GM23248 (cell line): ENCODE results near the gene DISP2. TPM values are rescaled to one million over a fixed set of nuclear protein-coding genes. Genes with fewer than 3 reads are reported as not detected.

Experiments
- DNase-seq: peaks from one replicate; pipeline ENCODE4 v3.0.0-alpha.2; 2015
- H2AFZ ChIP-seq: fragments of 200-600 bp; sonication (generic); 2 replicates; pipeline ENCODE4 v1.6.1; 2016; ENCODE audit warnings: antibody characterized with exemption
- H3F3A ChIP-seq: fragments of 200-600 bp; sonication (generic); 2 replicates; pipeline ENCODE4 v1.6.1; 2016; ENCODE audit warnings: mild to moderate bottlenecking, antibody characterized with exemption, mixed run types; ENCODE audit not compliant: insufficient read depth
- H3K27ac ChIP-seq: fragments of 200-600 bp; sonication (generic); 2 replicates; pipeline ENCODE4 v1.5.1; 2016; ENCODE audit warnings: mild to moderate bottlenecking
- H3K27me3 ChIP-seq: fragments of 200-600 bp; sonication (generic); replicated peaks from 2 replicates; pipeline ENCODE4 v1.6.1; 2016; ENCODE audit warnings: mild to moderate bottlenecking; ENCODE audit not compliant: insufficient read depth
- H3K36me3 ChIP-seq: fragments of 200-600 bp; sonication (generic); 2 replicates; pipeline ENCODE4 v1.6.1; 2016; ENCODE audit warnings: low read depth, mild to moderate bottlenecking
- H3K4me1 ChIP-seq: fragments of 200-600 bp; sonication (generic); 2 replicates; pipeline ENCODE4 v1.6.1; 2016; ENCODE audit warnings: mild to moderate bottlenecking; ENCODE audit not compliant: insufficient read depth
- H3K4me2 ChIP-seq: fragments of 200-600 bp; sonication (generic); one replicate; pipeline ENCODE4 v1.6.1; 2016; ENCODE audit warnings: mild to moderate bottlenecking; ENCODE audit not compliant: unreplicated experiment
- H3K4me3 ChIP-seq: fragments of 200-600 bp; sonication (generic); 2 replicates; pipeline ENCODE4 v1.5.1; 2016; ENCODE audit warnings: mild to moderate bottlenecking
- H3K79me2 ChIP-seq: fragments of 200-600 bp; sonication (generic); 2 replicates; pipeline ENCODE4 v1.6.1; 2016; ENCODE audit warnings: mild to moderate bottlenecking; ENCODE audit not compliant: insufficient read depth
- H3K9ac ChIP-seq: fragments of 200-600 bp; sonication (generic); 2 replicates; pipeline ENCODE4 v1.6.1; 2016; ENCODE audit warnings: mild to moderate bottlenecking
- H3K9me2 ChIP-seq: fragments of 200-600 bp; sonication (generic); 2 replicates; pipeline ENCODE4 v1.6.1; 2016; ENCODE audit warnings: mixed run types, mild to moderate bottlenecking, moderate library complexity; ENCODE audit not compliant: insufficient read depth
- H3K9me3 ChIP-seq: fragments of 200-600 bp; sonication (generic); one replicate; pipeline ENCODE4 v1.6.1; 2017; ENCODE audit warnings: low read depth
- H4K20me1 ChIP-seq: fragments of 200-600 bp; sonication (generic); 2 replicates; pipeline ENCODE4 v1.6.0; 2016; ENCODE audit not compliant: insufficient read depth
- EZH2 ChIP-seq: fragments of 200-600 bp; sonication (generic); IDR thresholded peaks from 2 replicates; pipeline ENCODE4 v1.6.1; 2018; ENCODE audit warnings: antibody characterized with exemption, mild to moderate bottlenecking; ENCODE audit not compliant: insufficient read depth, poor library complexity, severe bottlenecking
- EZH2phosphoT487 ChIP-seq: fragments of 200-600 bp; sonication (generic); IDR thresholded peaks from 2 replicates; pipeline ENCODE4 v1.6.1; 2018; ENCODE audit warnings: antibody characterized with exemption, moderate library complexity, mild to moderate bottlenecking, low read depth; ENCODE audit not compliant: insufficient read depth
- WGBS, 2 experiments: methylation state at CpG; one replicate each; pipeline ENCODE4 v1.1.6; 2015 to 2017; ENCODE audit warnings: low lambda C conversion rate in 2 of 2, low coverage in 1 of 2; ENCODE audit errors: missing lambda C conversion rate in 2 of 2; 5-methylcytosine and 5-hydroxymethylcytosine counted together
- in situ Hi-C: fragments of 300-500 bp; cut with MboI; formaldehyde crosslinking; loops from 2 replicates; pipeline ENCODE4 v1.15.0; 2020
- polyA plus RNA-seq: library from polyadenylated mRNA; unstranded; fragments of >200 nt; fragmentation: Nextera tagmentation; extraction: Ambion mirVana; gene quantifications from 2 replicates; pipeline ENCODE4 v1.2.1, GENCODE V29; 2016
- total RNA-seq: library from RNA; depleted of rRNA; stranded (reverse); fragments of >200 nt; shearing (Covaris generic); gene quantifications from 2 replicates; pipeline ENCODE4 v1.2.3, GENCODE V29; 2014

Gene DISP2
- total and polyA plus RNA-seq, 2 experiments from 2014 or later, result 0.11 to 0.51 TPM

DNA sequence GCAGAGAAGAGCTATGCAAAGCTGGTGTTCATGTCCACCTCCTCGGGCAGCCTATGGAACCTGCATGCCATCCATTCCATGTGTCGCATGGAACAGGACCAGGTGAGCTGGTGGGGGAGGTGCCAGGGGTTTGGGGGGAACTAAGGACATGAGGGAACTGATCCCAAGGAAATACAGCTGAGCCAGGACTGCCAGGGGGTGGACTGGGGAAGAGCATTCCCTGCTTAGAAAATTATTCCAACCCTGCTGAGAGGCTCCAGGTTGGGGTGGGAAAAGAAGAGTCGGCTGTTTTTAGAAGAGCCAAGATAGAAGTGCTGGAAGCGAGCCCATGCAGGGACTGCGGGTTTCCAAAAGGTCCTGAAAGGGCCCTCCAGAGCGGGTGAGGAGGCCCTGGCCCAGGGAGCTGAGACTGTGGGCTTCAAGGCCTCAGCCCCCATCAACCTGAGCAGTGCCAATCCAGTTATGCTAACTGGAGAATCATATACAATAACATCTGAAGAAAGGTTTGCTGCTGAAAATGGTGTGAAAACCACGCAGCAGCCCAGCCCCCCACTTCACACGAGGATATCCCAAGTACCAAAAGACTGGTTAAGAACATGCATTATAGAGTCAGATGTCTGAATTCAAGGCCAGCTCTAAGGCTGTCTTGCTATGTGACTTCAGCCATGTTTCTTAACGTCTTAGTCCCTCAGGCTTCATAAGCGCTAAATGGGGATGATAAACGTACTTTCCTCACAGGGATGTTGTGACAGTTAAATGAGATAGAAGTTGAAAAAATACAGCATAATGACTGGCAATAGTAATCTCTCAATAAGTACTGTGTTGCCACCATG is 7.8 kb downstream of the DISP2 start:
- no peaks in the 10 kb centered on the region; the same call in 1 of the 2 replicates for H3K27me3 ChIP-seq
- no peak overlapping the region for H3K9ac ChIP-seq
- WGBS, 2 experiments, result 64% methylated on average over 11 of the region's 11 CpGs
- no peaks in the 10 kb centered on the region for H3F3A ChIP-seq
- H3K4me1 ChIP-seq, result no peaks in the 10 kb centered on the region
- H3K9me3 ChIP-seq, result no peaks in the 10 kb centered on the region
- in situ Hi-C loops, result no loop called here
- no peaks in the 10 kb centered on the region for H3K9me2 ChIP-seq
- H4K20me1 ChIP-seq, result no peaks in the 10 kb centered on the region
- H3K4me3 ChIP-seq, result no peak overlapping the region
- H3K27ac ChIP-seq, result no peak overlapping the region
- no peaks in the 10 kb centered on the region for H3K79me2 ChIP-seq
- no peak for DNase-seq
- TF ChIP-seq EZH2 (no peak), EZH2phosphoT487 (no peak)
- H2AFZ ChIP-seq, result no peak overlapping the region
- no peak overlapping the region for H3K4me2 ChIP-seq
- H3K36me3 ChIP-seq, result no peaks in the 10 kb centered on the region

- Histone ChIP-seq H3K79me2 (no peaks in the 10 kb centered on the region), H3K9me3 (no peaks in the 10 kb centered on the region), H3K36me3 (no peaks in the 10 kb centered on the region), H3K27ac (no peak overlapping the region), H3F3A (no peaks in the 10 kb centered on the region), H2AFZ (no peak overlapping the region), H4K20me1 (no peaks in the 10 kb centered on the region), H3K9ac (no peak overlapping the region), H3K4me3 (no peak overlapping the region), H3K4me2 (no peak overlapping the region), H3K9me2 (no peaks in the 10 kb centered on the region), H3K4me1 (no peaks in the 10 kb centered on the region), H3K27me3 (no peaks in the 10 kb centered on the region; the same call in 1 of the 2 replicates)
- no peak for DNase-seq
- in situ Hi-C loops, result no loop called here
- TF ChIP-seq EZH2phosphoT487, result no peak
- TF ChIP-seq EZH2, result no peak
- 83 to 86% methylated on average over 13 to 14 of the region's 14 CpGs for WGBS, 2 experiments
Measured at GRCh38 chr15:40366457-40367370, 8.7 kb downstream of the DISP2 start.

DNA sequence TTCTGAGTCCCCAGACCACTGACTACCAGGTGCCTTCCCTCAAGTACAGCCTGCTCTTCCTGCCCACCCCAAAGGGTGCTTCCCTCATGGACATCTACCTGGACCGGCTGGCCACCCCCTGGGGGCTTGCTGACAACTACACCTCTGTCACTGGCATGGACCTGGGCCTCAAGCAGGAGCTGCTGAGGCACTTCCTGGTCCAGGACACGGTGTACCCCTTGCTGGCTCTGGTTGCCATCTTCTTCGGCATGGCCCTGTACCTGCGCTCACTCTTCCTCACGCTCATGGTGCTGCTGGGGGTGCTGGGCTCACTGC is 9.3 kb downstream of the DISP2 start:
- in situ Hi-C loops, result no loop called here
- no peaks in the 10 kb centered on the region for H3F3A ChIP-seq
- H3K27me3 ChIP-seq, result no peaks in the 10 kb centered on the region
- no peaks in the 10 kb centered on the region for H4K20me1 ChIP-seq
- H3K4me3 ChIP-seq, result no peak overlapping the region
- H3K4me2 ChIP-seq, result peak overlapping the region; percentile 12
- no peak overlapping the region for H2AFZ ChIP-seq
- H3K9ac ChIP-seq, result no peak overlapping the region
- H3K9me3 ChIP-seq, result no peaks in the 10 kb centered on the region
- H3K9me2 ChIP-seq, result no peaks in the 10 kb centered on the region
- 68 to 84% methylated on average over 5 of the region's 5 CpGs for WGBS, 2 experiments
- DNase-seq, result no peak
- no peak for TF ChIP-seq EZH2
- TF ChIP-seq EZH2phosphoT487, result no peak
- no peaks in the 10 kb centered on the region for H3K36me3 ChIP-seq
- H3K79me2 ChIP-seq, result no peaks in the 10 kb centered on the region
- H3K27ac ChIP-seq, result no peak overlapping the region
- no peaks in the 10 kb centered on the region for H3K4me1 ChIP-seq

DNA sequence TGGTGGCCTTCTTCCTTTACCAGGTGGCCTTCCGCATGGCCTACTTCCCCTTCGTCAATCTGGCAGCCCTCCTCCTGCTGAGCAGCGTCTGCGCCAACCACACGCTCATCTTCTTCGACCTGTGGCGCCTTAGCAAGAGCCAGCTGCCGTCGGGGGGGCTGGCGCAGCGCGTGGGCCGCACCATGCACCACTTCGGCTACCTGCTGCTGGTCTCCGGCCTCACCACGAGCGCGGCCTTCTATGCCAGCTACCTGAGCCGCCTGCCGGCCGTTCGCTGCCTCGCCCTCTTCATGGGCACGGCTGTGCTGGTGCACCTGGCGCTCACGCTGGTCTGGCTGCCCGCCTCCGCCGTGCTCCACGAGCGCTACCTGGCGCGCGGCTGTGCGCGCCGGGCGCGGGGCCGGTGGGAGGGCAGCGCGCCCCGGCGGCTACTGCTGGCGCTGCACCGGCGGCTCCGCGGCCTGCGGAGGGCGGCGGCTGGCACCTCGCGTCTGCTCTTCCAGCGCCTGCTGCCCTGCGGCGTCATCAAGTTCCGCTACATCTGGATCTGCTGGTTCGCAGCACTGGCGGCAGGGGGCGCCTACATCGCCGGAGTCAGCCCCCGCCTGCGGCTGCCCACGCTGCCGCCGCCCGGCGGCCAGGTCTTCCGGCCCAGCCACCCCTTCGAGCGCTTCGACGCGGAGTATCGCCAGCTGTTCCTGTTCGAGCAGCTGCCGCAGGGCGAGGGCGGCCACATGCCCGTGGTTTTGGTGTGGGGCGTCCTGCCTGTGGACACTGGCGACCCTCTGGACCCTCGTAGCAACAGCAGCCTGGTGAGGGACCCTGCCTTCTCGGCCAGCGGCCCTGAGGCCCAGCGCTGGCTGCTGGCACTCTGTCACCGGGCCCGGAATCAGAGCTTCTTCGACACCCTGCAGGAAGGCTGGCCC is 9.9 kb downstream of the DISP2 start:
- in situ Hi-C loops, result no loop called here
- Histone ChIP-seq H3K79me2 (no peaks in the 10 kb centered on the region), H3K9me3 (no peaks in the 10 kb centered on the region), H2AFZ (peak overlapping the region; percentile 85), H3K4me2 (peak overlapping the region; percentile 12), H3K27me3 (no peaks in the 10 kb centered on the region), H3K4me3 (peak overlapping the region; percentile 53; the same call in 1 of the 2 replicates), H4K20me1 (no peaks in the 10 kb centered on the region), H3F3A (no peaks in the 10 kb centered on the region), H3K4me1 (no peaks in the 10 kb centered on the region), H3K36me3 (no peaks in the 10 kb centered on the region), H3K9me2 (no peaks in the 10 kb centered on the region), H3K27ac (no peak overlapping the region), H3K9ac (peak overlapping the region; percentile 16; the same call in 1 of the 2 replicates)
- peak; percentile 96 for DNase-seq
- WGBS, 2 experiments, result 16 to 23% methylated on average over 52 to 71 of the region's 91 CpGs
- TF ChIP-seq EZH2 (no peak), EZH2phosphoT487 (no peak)
